HG02970 (cell line): Measurements from ENCODE around the gene SELENOP.

Experiments used
- ATAC-seq: cut with Tn5 transposase; IDR thresholded peaks from one replicate; pipeline ENCODE4 v1.9.1; 2021; ENCODE audit warnings: mild to moderate bottlenecking, moderate library complexity, moderate number of reproducible peaks; ENCODE audit not compliant: unreplicated experiment, low FRiP score

Gene SELENOP

GRCh38 chr5:42750507-42750906, 61.2 kb downstream of the SELENOP start:
- no peak for ATAC-seq
